OCI-LY7 (cell line): Measurements from ENCODE around the gene EARS2. TPM values are rescaled to one million over a fixed set of nuclear protein-coding genes. Genes with fewer than 3 reads are reported as not detected.

Source experiments
- BruUV-seq: library from RNA; stranded (reverse); fragments of 400-500 nt; replicated peaks from 2 replicates; lab custom pipeline; 2021; lab: Mats Ljungman, UMichigan
- CTCF ChIA-PET: fragments of 300-600 bp; sonication (Branson Sonifier 250); formaldehyde crosslinking; loops from one replicate; lab custom pipeline; 2022; ENCODE audit warnings: antibody characterized with exemption; ENCODE audit not compliant: unreplicated experiment; lab: Charles Lee
- POLR2A ChIA-PET: fragments of 300-600 bp; sonication (Branson Sonifier 250); formaldehyde crosslinking; loops from one replicate; lab custom pipeline; 2022; ENCODE audit warnings: antibody characterized with exemption; lab: Charles Lee
- DNase-seq: peaks from one replicate; pipeline ENCODE4 v3.0.0-alpha.2; 2015; ENCODE audit warnings: low spot score
- H2AFZ ChIP-seq: fragments of 200-600 bp; sonication (generic), shearing (Covaris generic); 2 replicates; pipeline ENCODE4 v1.6.1; 2014; ENCODE audit warnings: mild to moderate bottlenecking, antibody characterized with exemption, low read length, moderate library complexity
- H3K27ac ChIP-seq: fragments of 200-600 bp; sonication (generic); 2 replicates; pipeline ENCODE4 v1.5.1; 2014; ENCODE audit warnings: mixed run types, low read depth, mild to moderate bottlenecking, moderate library complexity, low read length, inconsistent platforms; ENCODE audit not compliant: poor library complexity, severe bottlenecking
- H3K36me3 ChIP-seq: fragments of 200-600 bp; sonication (generic); 2 replicates; pipeline ENCODE4 v1.6.1; 2014; ENCODE audit warnings: mild to moderate bottlenecking, antibody characterized with exemption, low read length, moderate library complexity, mixed read lengths; ENCODE audit not compliant: insufficient read depth
- H3K4me1 ChIP-seq: fragments of 200-600 bp; sonication (generic); 2 replicates; pipeline ENCODE4 v1.5.1; 2014; ENCODE audit warnings: mild to moderate bottlenecking, low read length; ENCODE audit not compliant: insufficient read depth, poor library complexity, severe bottlenecking
- H3K4me2 ChIP-seq: fragments of 200-600 bp; sonication (generic); 2 replicates; pipeline ENCODE4 v1.6.1; 2014; ENCODE audit warnings: mild to moderate bottlenecking, low read length
- H3K4me3 ChIP-seq: fragments of 200-600 bp; sonication (generic); 2 replicates; pipeline ENCODE4 v1.5.1; 2014; ENCODE audit warnings: mild to moderate bottlenecking, low read depth, low read length; ENCODE audit not compliant: poor library complexity, severe bottlenecking
- H3K79me2 ChIP-seq: fragments of 200-600 bp; sonication (generic); 2 replicates; pipeline ENCODE4 v1.6.1; 2016; ENCODE audit warnings: low read depth, mild to moderate bottlenecking, low read length, moderate library complexity, mixed read lengths; ENCODE audit not compliant: insufficient read depth
- H3K9me2 ChIP-seq: fragments of 200-600 bp; sonication (generic); 2 replicates; pipeline ENCODE4 v1.6.1; 2016; ENCODE audit warnings: mild to moderate bottlenecking, low read length, mixed read lengths; ENCODE audit not compliant: insufficient read depth
- H3K9me3 ChIP-seq: fragments of 200-600 bp; sonication (generic); 2 replicates; pipeline ENCODE4 v1.6.1; 2014; ENCODE audit warnings: mild to moderate bottlenecking, mixed run types, low read length, mixed read lengths
- H4K20me1 ChIP-seq: fragments of 200-600 bp; sonication (generic); 2 replicates; pipeline ENCODE4 v1.6.1; 2014; ENCODE audit warnings: mild to moderate bottlenecking, antibody characterized with exemption, low read length, moderate library complexity, mixed read lengths; ENCODE audit not compliant: insufficient read depth
- CTCF ChIP-seq: fragments of 200-600 bp; sonication (generic); conservative IDR thresholded peaks from 2 replicates; pipeline ENCODE4 v1.5.1; 2014; ENCODE audit warnings: mild to moderate bottlenecking, antibody characterized with exemption, low read length, moderate library complexity, mixed read lengths
- EZH2phosphoT487 ChIP-seq: fragments of 200-600 bp; sonication (generic); IDR thresholded peaks from 2 replicates; pipeline ENCODE4 v1.6.1; 2018; ENCODE audit warnings: low read depth, borderline replicate concordance, mild to moderate bottlenecking, mixed run types, antibody characterized with exemption, low read length, moderate library complexity, mixed read lengths
- intact Hi-C: fragments of 100-400 bp; cut with micrococcal nuclease; formaldehyde crosslinking; loops from one replicate; pipeline ENCODE4 v1.10.0; 2022; ENCODE audit not compliant: unreplicated experiment
- total RNA-seq, 2 experiments: library from RNA; depleted of rRNA in 1 of 2; stranded (reverse); fragments of >200 nt in 1 of 2; shearing (Covaris generic) in 1 of 2; gene quantifications; 2 replicates each; pipeline ENCODE4 v1.2.3, GENCODE V29; 2014 to 2022

EARS2 gene
- total RNA-seq, 2 experiments from 2014 or later: 38.5 to 42.1 TPM

GRCh38 chr16:23505671-23506605 is 51.2 kb downstream of the EARS2 start:
- intact Hi-C loops: loop anchor here (2.0 kb wide), 3 partner anchors 15 to 91 kb away; partner anchors contain the start of genes EARS2, NDUFAB1 and UBFD1
- Histone ChIP-seq H4K20me1 (peaks cover 74% of the 10 kb centered on the region), H3K79me2 (peaks cover 99% of the 10 kb centered on the region), H3K27ac (peak overlapping the region; percentile 91), H3K36me3 (peaks cover 87% of the 10 kb centered on the region), H3K4me3 (peak overlapping the region; percentile 99), H3K4me1 (peaks cover 64% of the 10 kb centered on the region), H2AFZ (no peak overlapping the region), H3K9me2 (no peaks in the 10 kb centered on the region), H3K4me2 (peak overlapping the region; percentile 97), H3K9me3 (peaks cover 4% of the 10 kb centered on the region; the same call in 1 of the 2 replicates)
- no TSS peak for BruUV-seq
- peak; percentile 53 for DNase-seq
- ChIA-PET POLR2A (interaction anchor here (0.6 to 3.2 kb wide), 7 partner anchors 12 to 341 kb away, joined by 3 to 31 read pairs (median 7); no protein-coding TSS in a partner anchor), CTCF (interaction anchor here (0.5 to 1.4 kb wide), 5 partner anchors 16 to 1571 kb away, joined by 3 to 4 read pairs (median 4); no protein-coding TSS in a partner anchor)
- peak; percentile 65 for TF ChIP-seq CTCF
- TF ChIP-seq EZH2phosphoT487: no peak

- peak overlapping the region; percentile 91 for H3K27ac ChIP-seq
- CTCF ChIA-PET: interaction anchor here (1.2 kb wide), 1 partner anchor 51 kb away, joined by 4 read pairs; no protein-coding TSS in a partner anchor
- peaks cover 81% of the 10 kb centered on the region for H4K20me1 ChIP-seq
Measured at GRCh38 chr16:23505180-23505665, 51.9 kb downstream of the EARS2 start.

More at GRCh38 chr16:23505180-23505665, 51.9 kb downstream of the EARS2 start:
- Histone ChIP-seq H3K4me1 (peaks cover 71% of the 10 kb centered on the region), H3K4me3 (peak overlapping the region; percentile 99), H3K9me3 (peaks cover 4% of the 10 kb centered on the region; the same call in 1 of the 2 replicates), H3K4me2 (peak overlapping the region; percentile 97), H3K36me3 (peaks cover 95% of the 10 kb centered on the region), H3K9me2 (no peaks in the 10 kb centered on the region), H2AFZ (no peak overlapping the region), H3K79me2 (peaks cover 100% of the 10 kb centered on the region)
- no peak for TF ChIP-seq CTCF
- no peak for TF ChIP-seq EZH2phosphoT487
- no peak for DNase-seq
- no TSS peak for BruUV-seq
- POLR2A ChIA-PET: interaction anchor here (0.9 to 3.1 kb wide), 3 partner anchors 12 to 16 kb away, joined by 4 to 31 read pairs (median 13); no protein-coding TSS in a partner anchor
- intact Hi-C loops: loop anchor here (2.0 kb wide), 1 partner anchor 14 kb away; no protein-coding TSS in a partner anchor
